Measurements from ENCODE around the gene PTPRH. TPM values are rescaled to one million over a fixed set of nuclear protein-coding genes. Genes with fewer than 3 reads are reported as not detected.

The PTPRH gene
- total RNA-seq, 1 donor from 2014 or later: 2.1 TPM

- H3K4me3 ChIP-seq (ENCODE audit: low read depth, low read length): no peak overlapping the region
- no peak for TF ChIP-seq CTCF (IDR thresholded peaks at IDR 0.05; ENCODE audit: insufficient read depth, low read length, poor library complexity, severe bottlenecking)
- H3K36me3 ChIP-seq (ENCODE audit: control insufficient read depth, insufficient read depth, low read length): no peaks in the 10 kb centered on the region
- peaks cover 39% of the 10 kb centered on the region for H3K27me3 ChIP-seq (ENCODE audit: control insufficient read depth, insufficient read depth, low read length)
- DNase-seq (ENCODE audit: low read depth): no peak
These were observed 27.6 kb downstream of the PTPRH start for GRCh38 chr19:55181740-55182139.

GRCh38 chr19:55179606-55180484 lies 29.5 kb downstream of the PTPRH start, which contains the start of gene SYT5:
Gene SYT5 (minus strand): TSS chr19:55180289. CDS start chr19:55179041, 1,248 bp downstream.
- DNase-seq (ENCODE audit: low read depth): no peak
- no peaks in the 10 kb centered on the region for H3K36me3 ChIP-seq (ENCODE audit: control insufficient read depth, insufficient read depth, low read length)
- no peak for TF ChIP-seq CTCF (IDR thresholded peaks at IDR 0.05; ENCODE audit: insufficient read depth, low read length, poor library complexity, severe bottlenecking)

GRCh38 chr19:55178781-55179599 lies 30.3 kb downstream of the PTPRH start:
- no peak for DNase-seq (ENCODE audit: low read depth)
- Histone ChIP-seq H3K4me3 (ENCODE audit: low read depth, low read length) (peak overlapping the region; percentile 13), H3K27me3 (ENCODE audit: control insufficient read depth, insufficient read depth, low read length) (peaks cover 50% of the 10 kb centered on the region), H3K36me3 (ENCODE audit: control insufficient read depth, insufficient read depth, low read length) (no peaks in the 10 kb centered on the region)
- no peak for TF ChIP-seq CTCF (IDR thresholded peaks at IDR 0.05; ENCODE audit: insufficient read depth, low read length, poor library complexity, severe bottlenecking)

More at GRCh38 chr19:55179606-55180484, 29.5 kb downstream of the PTPRH start, which contains the start of gene SYT5:
- H3K27me3 ChIP-seq (ENCODE audit: control insufficient read depth, insufficient read depth, low read length): peaks cover 50% of the 10 kb centered on the region
- peak within 1 kb of the TSS; percentile 13 for H3K4me3 ChIP-seq (ENCODE audit: low read depth, low read length)

- H3K36me3 ChIP-seq (ENCODE audit: control insufficient read depth, insufficient read depth, low read length): no peaks in the 10 kb centered on the region
- no peak overlapping the region for H3K4me3 ChIP-seq (ENCODE audit: low read depth, low read length)
- TF ChIP-seq CTCF (IDR thresholded peaks at IDR 0.05; ENCODE audit: insufficient read depth, low read length, poor library complexity, severe bottlenecking): no peak
- H3K27me3 ChIP-seq (ENCODE audit: control insufficient read depth, insufficient read depth, low read length): peaks cover 40% of the 10 kb centered on the region
- no peak for DNase-seq (ENCODE audit: low read depth)
These were observed 33.2 kb downstream of the PTPRH start for GRCh38 chr19:55176076-55176475.

- Histone ChIP-seq H3K4me3 (ENCODE audit: low read depth, low read length) (no peak overlapping the region), H3K36me3 (ENCODE audit: control insufficient read depth, insufficient read depth, low read length) (no peaks in the 10 kb centered on the region), H3K27me3 (ENCODE audit: control insufficient read depth, insufficient read depth, low read length) (peaks cover 33% of the 10 kb centered on the region)
- TF ChIP-seq CTCF (IDR thresholded peaks at IDR 0.05; ENCODE audit: insufficient read depth, low read length, poor library complexity, severe bottlenecking): no peak
- DNase-seq (ENCODE audit: low read depth): no peak
These were observed 34.0 kb downstream of the PTPRH start for GRCh38 chr19:55175117-55175867.
